Stimulated activated naive B cell treated with anti-CD40 and anti-IgM and Interleukin-4, amounts not matched to agents 10 μg/mL and 1 μg/mL and 100 μg/mL, for 72 hours (primary cell): ENCODE measurements around the gene GNPTG.
A peak's percentile ranks its signal among the peaks of the same experiment; 100 is the strongest.
"Not testable (repeated sequence)": the region's sequence is repeated elsewhere in the genome, so short reads cannot be mapped to it uniquely, and the experiment has no call there.

ENCODE experiments used
- ATAC-seq, 2 donors: fragments of 150-1000 bp; cut with Tn5 transposase; replicated peaks; 2 replicates each; pipeline ENCODE4 v1.10.0; 2021; ENCODE audit warnings: moderate library complexity in 1 of 2
- DNase-seq: peaks from one replicate; pipeline ENCODE4 v3.0.0; 2021
- H3K27ac Mint-ChIP-seq: one replicate; pipeline ENCODE4 v1.8.0; 2022; ENCODE audit warnings: mild to moderate bottlenecking, mixed read lengths
- H3K27me3 Mint-ChIP-seq, 2 donors: one replicate each; pipeline ENCODE4 v1.8.0; 2022; ENCODE audit warnings: mixed read lengths in 2 of 2
- H3K36me3 Mint-ChIP-seq, 2 donors: one replicate each; pipeline ENCODE4 v1.8.0; 2022; ENCODE audit warnings: mixed read lengths in 2 of 2, mild to moderate bottlenecking in 1 of 2
- H3K4me1 Mint-ChIP-seq, 2 donors: one replicate each; pipeline ENCODE4 v1.8.0; 2022; ENCODE audit warnings: mixed read lengths in 2 of 2, mild to moderate bottlenecking in 1 of 2
- H3K4me3 Mint-ChIP-seq, 2 donors: one replicate each; pipeline ENCODE4 v1.8.0; 2022; ENCODE audit warnings: mild to moderate bottlenecking in 2 of 2, mixed read lengths in 2 of 2, moderate library complexity in 1 of 2
- H3K9me3 Mint-ChIP-seq, 2 donors: one replicate each; pipeline ENCODE4 v1.8.0; 2022; ENCODE audit warnings: mixed read lengths in 2 of 2, mild to moderate bottlenecking in 1 of 2

GNPTG gene

GRCh38 chr16:1325261-1325660 is 26.5 kb upstream of the GNPTG start:
- DNase-seq (no peak), ATAC-seq (no peak)
- Mint-ChIP-seq H3K4me3 (no peak overlapping the region), H3K4me1 (no peaks in the 10 kb centered on the region), H3K36me3 (peaks cover 23 to 33% of the 10 kb centered on the region in 2 donors), H3K27ac (no peak overlapping the region), H3K9me3 (no peaks in the 10 kb centered on the region), H3K27me3 (no peaks in the 10 kb centered on the region)

- no peaks in the 10 kb centered on the region for H3K4me1 Mint-ChIP-seq
- no peak overlapping the region for H3K4me3 Mint-ChIP-seq
- H3K27ac Mint-ChIP-seq, result no peak overlapping the region
- peaks cover 23 to 27% of the 10 kb centered on the region in 2 donors for H3K36me3 Mint-ChIP-seq
- H3K27me3 Mint-ChIP-seq, result no peaks in the 10 kb centered on the region
- DNase-seq (no peak), ATAC-seq (peak; percentile 26 to 37)
- no peaks in the 10 kb centered on the region for H3K9me3 Mint-ChIP-seq
Measured at GRCh38 chr16:1325673-1326371, 25.9 kb upstream of the GNPTG start.

- Mint-ChIP-seq H3K27me3 (peaks cover 0 to 4% of the 10 kb centered on the region in 2 donors), H3K4me1 (peaks cover 3 to 4% of the 10 kb centered on the region in 2 donors), H3K4me3 (no peak overlapping the region), H3K36me3 (peaks cover 21% of the 10 kb centered on the region in 2 donors), H3K27ac (peak overlapping the region; percentile 72), H3K9me3 (no peaks in the 10 kb centered on the region)
- no peak for DNase-seq
- ATAC-seq, result peak in 1 of 2 donors; percentile 17
Measured at GRCh38 chr16:1326391-1326790, 25.3 kb upstream of the GNPTG start.

GRCh38 chr16:1326946-1327618 is 24.6 kb upstream of the GNPTG start:
- Mint-ChIP-seq H3K4me1 (peaks cover 8 to 11% of the 10 kb centered on the region in 2 donors), H3K9me3 (no peaks in the 10 kb centered on the region), H3K36me3 (peaks cover 18% of the 10 kb centered on the region in 2 donors), H3K4me3 (no peak overlapping the region), H3K27me3 (peaks cover 0 to 11% of the 10 kb centered on the region in 2 donors), H3K27ac (peak overlapping the region; percentile 72)
- ATAC-seq, result no peak
- no peak for DNase-seq

GRCh38 chr16:1327619-1327947 is 24.1 kb upstream of the GNPTG start:
- H3K27ac Mint-ChIP-seq, result no peak overlapping the region
- DNase-seq (no peak), ATAC-seq (no peak)
- H3K27me3 Mint-ChIP-seq, result peaks cover 4 to 16% of the 10 kb centered on the region in 2 donors
- no peaks in the 10 kb centered on the region for H3K9me3 Mint-ChIP-seq
- H3K4me1 Mint-ChIP-seq, result peaks cover 11 to 16% of the 10 kb centered on the region in 2 donors
- H3K4me3 Mint-ChIP-seq, result no peak overlapping the region
- peaks cover 15 to 16% of the 10 kb centered on the region in 2 donors for H3K36me3 Mint-ChIP-seq

GRCh38 chr16:1328136-1328535 is 23.6 kb upstream of the GNPTG start:
- not testable (repeated sequence) for H3K4me3 Mint-ChIP-seq, H3K9me3 Mint-ChIP-seq, DNase-seq, ATAC-seq, H3K27ac Mint-ChIP-seq
- Mint-ChIP-seq H3K27me3 (peaks cover 5 to 18% of the 10 kb centered on the region in 2 donors), H3K36me3 (peaks cover 14 to 16% of the 10 kb centered on the region in 2 donors), H3K4me1 (peaks cover 13 to 21% of the 10 kb centered on the region in 2 donors)

- H3K27ac Mint-ChIP-seq, H3K36me3 Mint-ChIP-seq, H3K9me3 Mint-ChIP-seq, ATAC-seq, DNase-seq, H3K4me3 Mint-ChIP-seq: not testable (repeated sequence)
- peaks cover 5 to 18% of the 10 kb centered on the region in 2 donors for H3K27me3 Mint-ChIP-seq
- H3K4me1 Mint-ChIP-seq, result peaks cover 13 to 21% of the 10 kb centered on the region in 2 donors
Measured at GRCh38 chr16:1328961-1329360, 22.8 kb upstream of the GNPTG start.

GRCh38 chr16:1330260-1330914 is 21.3 kb upstream of the GNPTG start:
- no peak for DNase-seq

GRCh38 chr16:1330931-1331711 is 20.6 kb upstream of the GNPTG start:
- peaks cover 8 to 37% of the 10 kb centered on the region in 2 donors for H3K27me3 Mint-ChIP-seq

More at GRCh38 chr16:1330260-1330914, 21.3 kb upstream of the GNPTG start:
- no peak overlapping the region for H3K4me3 Mint-ChIP-seq
- peaks cover 0 to 2% of the 10 kb centered on the region in 2 donors for H3K36me3 Mint-ChIP-seq
- H3K27me3 Mint-ChIP-seq, result peaks cover 8 to 30% of the 10 kb centered on the region in 2 donors
- ATAC-seq, result no peak
- peaks cover 20 to 34% of the 10 kb centered on the region in 2 donors for H3K4me1 Mint-ChIP-seq
- no peak overlapping the region for H3K27ac Mint-ChIP-seq
- H3K9me3 Mint-ChIP-seq, result no peaks in the 10 kb centered on the region

GRCh38 chr16:1331712-1332617 is 19.8 kb upstream of the GNPTG start:
- peaks cover 8 to 43% of the 10 kb centered on the region in 2 donors for H3K27me3 Mint-ChIP-seq
- H3K4me1 Mint-ChIP-seq, result peaks cover 24 to 36% of the 10 kb centered on the region in 2 donors
- H3K36me3 Mint-ChIP-seq, result no peaks in the 10 kb centered on the region
- H3K27ac Mint-ChIP-seq, result peak overlapping the region; percentile 91
- H3K9me3 Mint-ChIP-seq, result no peaks in the 10 kb centered on the region
- peak; percentile 69 to 76 for ATAC-seq
- peak overlapping the region; percentile 75 for H3K4me3 Mint-ChIP-seq
- peak; percentile 64 for DNase-seq

More at GRCh38 chr16:1330931-1331711, 20.6 kb upstream of the GNPTG start:
- DNase-seq, result no peak
- no peaks in the 10 kb centered on the region for H3K9me3 Mint-ChIP-seq
- no peak for ATAC-seq
- H3K36me3 Mint-ChIP-seq, result no peaks in the 10 kb centered on the region
- H3K27ac Mint-ChIP-seq, result peak overlapping the region; percentile 69
- H3K4me1 Mint-ChIP-seq, result peaks cover 21 to 36% of the 10 kb centered on the region in 2 donors
- peak overlapping the region; percentile 52 to 75 for H3K4me3 Mint-ChIP-seq

- Mint-ChIP-seq H3K4me3 (peak overlapping the region; percentile 75), H3K9me3 (no peaks in the 10 kb centered on the region), H3K27ac (peak overlapping the region; percentile 91), H3K36me3 (no peaks in the 10 kb centered on the region), H3K4me1 (peaks cover 24 to 36% of the 10 kb centered on the region in 2 donors), H3K27me3 (peaks cover 8 to 43% of the 10 kb centered on the region in 2 donors)
- DNase-seq, result no peak
- no peak for ATAC-seq
Measured at GRCh38 chr16:1332618-1333148, 19.0 kb upstream of the GNPTG start.

- Mint-ChIP-seq H3K4me1 (peaks cover 24 to 36% of the 10 kb centered on the region in 2 donors), H3K27ac (peak within 1 kb of the TSS; percentile 91), H3K4me3 (peak within 1 kb of the TSS; percentile 75), H3K9me3 (no peaks in the 10 kb centered on the region), H3K36me3 (no peaks in the 10 kb centered on the region), H3K27me3 (peaks cover 8 to 43% of the 10 kb centered on the region in 2 donors)
- DNase-seq, result no peak
- peak; percentile 45 to 60 for ATAC-seq
Measured at GRCh38 chr16:1333149-1333812, 18.4 kb upstream of the GNPTG start, which contains the start of gene BAIAP3. Gene BAIAP3, plus strand, starts transcription at chr16:1333645. Its CDS starts 4,905 bp downstream, at chr16:1338550.
